OCI-M2 (cell line): ENCODE data around the gene ROPN1B.
"Not testable (repeated sequence)": the region's sequence is repeated elsewhere in the genome, so short reads cannot be mapped to it uniquely, and the experiment has no call there.

ENCODE experiments used
- DNase-seq: peaks from one replicate; lab custom pipeline; 2025; ENCODE audit not compliant: unreplicated experiment; lab: John Stamatoyannopoulos, UW

ROPN1B gene

GRCh38 chr3:125957674-125958510, 11.1 kb upstream of the ROPN1B start:
- no peak for DNase-seq

GRCh38 chr3:125958511-125959316, 10.3 kb upstream of the ROPN1B start:
- no peak for DNase-seq

- DNase-seq: no peak
Measured at GRCh38 chr3:125959317-125960065, 9.5 kb upstream of the ROPN1B start.

GRCh38 chr3:125960066-125960424, 8.9 kb upstream of the ROPN1B start:
- DNase-seq: no peak

- DNase-seq: no peak
Measured at GRCh38 chr3:125960456-125961288, 8.3 kb upstream of the ROPN1B start.

- DNase-seq: no peak
Measured at GRCh38 chr3:125961289-125961589, 7.7 kb upstream of the ROPN1B start.

GRCh38 chr3:125963834-125964233, 5.1 kb upstream of the ROPN1B start:
- DNase-seq: not testable (repeated sequence)

GRCh38 chr3:125965505-125965904, 3.5 kb upstream of the ROPN1B start:
- DNase-seq: no peak

GRCh38 chr3:125967156-125967555, 1.8 kb upstream of the ROPN1B start:
- DNase-seq: no peak

GRCh38 chr3:125968121-125968520, 857 bp upstream of the ROPN1B start:
- not testable (repeated sequence) for DNase-seq

- not testable (repeated sequence) for DNase-seq
Measured at GRCh38 chr3:125971997-125972944, 3.3 kb downstream of the ROPN1B start.

- DNase-seq: not testable (repeated sequence)
Measured at GRCh38 chr3:125975245-125976002, 6.4 kb downstream of the ROPN1B start.

GRCh38 chr3:125976003-125976390, 7.0 kb downstream of the ROPN1B start:
- DNase-seq: not testable (repeated sequence)

- not testable (repeated sequence) for DNase-seq
Measured at GRCh38 chr3:125977104-125977503, 8.1 kb downstream of the ROPN1B start.

- DNase-seq: not testable (repeated sequence)
Measured at GRCh38 chr3:125984951-125985350, 16.0 kb downstream of the ROPN1B start.

GRCh38 chr3:125990253-125990970, 21.4 kb downstream of the ROPN1B start:
- DNase-seq: no peak

- DNase-seq: not testable (repeated sequence)
Measured at GRCh38 chr3:125996751-125997150, 27.8 kb downstream of the ROPN1B start.

- DNase-seq: no peak
Measured at GRCh38 chr3:126002189-126002588, 33.2 kb downstream of the ROPN1B start.
